HCT116 (cell line): Measurements from ENCODE around the gene GANC. TPM values are rescaled to one million over a fixed set of nuclear protein-coding genes. Genes with fewer than 3 reads are reported as not detected.

Source experiments
- ATAC-seq: fragments of 200-7000 bp; cut with Tn5 transposase; 2 replicates; pipeline ENCODE4 v1.9.1; 2020; ENCODE audit warnings: mild to moderate bottlenecking, moderate library complexity
- BruUV-seq: library from RNA; stranded (reverse); fragments of 400-500 nt; replicated peaks from 2 replicates; lab custom pipeline; 2021; lab: Mats Ljungman, UMichigan
- CTCF ChIA-PET: fragments of 300-600 bp; sonication (Branson Sonifier 250); formaldehyde crosslinking; loops from one replicate; lab custom pipeline; 2021; ENCODE audit warnings: antibody characterized with exemption; lab: Charles Lee
- POLR2A ChIA-PET: fragments of 300-600, 350-600 bp; sonication (Branson Sonifier 250); formaldehyde crosslinking; loops from one replicate; lab custom pipeline; 2021; ENCODE audit warnings: antibody characterized with exemption; lab: Charles Lee
- RAD21 ChIA-PET, 2 experiments: fragments of 300-600 bp; sonication (Branson Sonifier 250); formaldehyde crosslinking; loops; one replicate each; lab custom pipeline; 2023; ENCODE audit warnings: low total read pairs in 2 of 2; ENCODE audit not compliant: uncharacterized antibody in 2 of 2, unreplicated experiment in 2 of 2, low non-redundant PET in 1 of 2; lab: Charles Lee
- DNase-seq: peaks from one replicate; pipeline ENCODE4 v3.0.0-alpha.2; 2010; ENCODE audit warnings: low read depth, low spot score
- H2AFZ ChIP-seq: fragments of 200-600 bp; shearing (Covaris generic), sonication (generic); 2 replicates; pipeline ENCODE4 v1.6.1; 2017; ENCODE audit warnings: low read depth, mixed run types, mixed read lengths, antibody characterized with exemption, low read length; ENCODE audit not compliant: poor library complexity, severe bottlenecking
- H3K27ac ChIP-seq: 2 replicates; pipeline ENCODE4 v1.5.1; 2012; ENCODE audit warnings: low read depth, low read length
- H3K27me3 ChIP-seq: fragments of 200-600 bp; sonication (generic); 2 replicates; pipeline ENCODE4 v1.6.1; 2016; ENCODE audit warnings: mixed run types, low read length, mixed read lengths; ENCODE audit not compliant: insufficient read depth
- H3K36me3 ChIP-seq, 2 experiments: fragments of 200-500 bp in 1 of 2; fragments of 200-600 bp in 1 of 2; sonication (Bioruptor generic) in 1 of 2; sonication (generic) in 1 of 2; 2 replicates each; pipeline versions ENCODE4 v1.5.1 to v1.6.1; 2014 to 2016; ENCODE audit warnings: low read length in 2 of 2, inconsistent platforms in 1 of 2, mixed read lengths in 1 of 2, mixed run types in 1 of 2; ENCODE audit not compliant: insufficient read depth in 2 of 2, control insufficient read depth in 1 of 2
- H3K4me1 ChIP-seq, 2 experiments: fragments of 200-600 bp in 1 of 2; sonication (generic) in 1 of 2; 2 replicates each; pipeline versions ENCODE4 v1.5.1 to v1.6.1; 2012 to 2017; ENCODE audit warnings: low read length in 2 of 2, inconsistent platforms in 1 of 2, mild to moderate bottlenecking in 1 of 2, mixed read lengths in 1 of 2, mixed run types in 1 of 2, moderate library complexity in 1 of 2; ENCODE audit not compliant: insufficient read depth in 2 of 2, control insufficient read depth in 1 of 2
- H3K4me2 ChIP-seq: fragments of 200-600 bp; sonication (generic); 2 replicates; pipeline ENCODE4 v1.6.1; 2017; ENCODE audit warnings: mixed run types, low read length, mixed read lengths
- H3K4me3 ChIP-seq, 2 experiments: fragments of 200-600 bp in 1 of 2; sonication (generic) in 1 of 2; replicated peaks in 1 of 2; 2 replicates each; pipeline ENCODE4 v1.5.1; 2011 to 2016; ENCODE audit warnings: low read length in 2 of 2, control low read depth in 1 of 2, low read depth in 1 of 2, mild to moderate bottlenecking in 1 of 2, mixed read lengths in 1 of 2, mixed run types in 1 of 2
- H3K79me2 ChIP-seq: fragments of 200-600 bp; sonication (generic); 2 replicates; pipeline ENCODE4 v1.6.1; 2017; ENCODE audit warnings: mild to moderate bottlenecking, mixed run types, low read length, moderate library complexity, mixed read lengths; ENCODE audit not compliant: insufficient read depth
- H3K9ac ChIP-seq: fragments of 200-600 bp; sonication (generic); 2 replicates; pipeline ENCODE4 v1.6.1; 2016; ENCODE audit warnings: low read length, mixed read lengths
- H3K9me2 ChIP-seq: fragments of 200-600 bp; sonication (generic), shearing (Covaris generic); 2 replicates; pipeline ENCODE4 v1.6.1; 2017; ENCODE audit warnings: mixed run types, mild to moderate bottlenecking, moderate library complexity; ENCODE audit not compliant: insufficient read depth
- H3K9me3 ChIP-seq, 2 experiments: fragments of 200-500 bp in 1 of 2; fragments of 200-600 bp in 1 of 2; sonication (Bioruptor generic) in 1 of 2; sonication (generic) in 1 of 2; 2 replicates each; pipeline ENCODE4 v1.6.1; 2014 to 2017; ENCODE audit warnings: low read length in 2 of 2, mixed read lengths in 2 of 2, inconsistent platforms in 1 of 2, low read depth in 1 of 2, mild to moderate bottlenecking in 1 of 2, mixed run types in 1 of 2, moderate library complexity in 1 of 2; ENCODE audit not compliant: control insufficient read depth in 1 of 2, insufficient read depth in 1 of 2
- H4K20me1 ChIP-seq: fragments of 200-600 bp; sonication (generic), shearing (Covaris generic); 2 replicates; pipeline ENCODE4 v1.6.1; 2017; ENCODE audit warnings: mixed run types, mild to moderate bottlenecking, moderate library complexity; ENCODE audit not compliant: insufficient read depth
- CBX3 ChIP-seq: IDR thresholded peaks from 2 replicates; pipeline ENCODE4 v1.6.1; 2012; ENCODE audit warnings: low read depth
- CEBPB ChIP-seq: IDR thresholded peaks from 2 replicates; pipeline ENCODE4 v1.6.1; 2012; ENCODE audit warnings: low read depth
- CTCF ChIP-seq, 3 experiments: fragments of 200-600 bp in 1 of 3; sonication (generic) in 1 of 3; IDR thresholded peaks in 2 of 3; conservative IDR thresholded peaks in 1 of 3; 2 replicates each; pipeline ENCODE4 v1.5.1; 2012 to 2017; ENCODE audit warnings: low read depth in 2 of 3, low read length in 2 of 3, antibody characterized with exemption in 1 of 3, borderline replicate concordance in 1 of 3, control low read depth in 1 of 3, mild to moderate bottlenecking in 1 of 3, mixed read lengths in 1 of 3, mixed run types in 1 of 3, moderate library complexity in 1 of 3; ENCODE audit not compliant: insufficient read depth in 1 of 3
- EGR1 ChIP-seq: IDR thresholded peaks from 2 replicates; pipeline ENCODE4 v1.6.1; 2012; ENCODE audit warnings: low read depth
- ELF1 ChIP-seq: IDR thresholded peaks from 2 replicates; pipeline ENCODE4 v1.6.1; 2012; ENCODE audit warnings: low read depth, borderline replicate concordance
- FOSL1 ChIP-seq: IDR thresholded peaks from 2 replicates; pipeline ENCODE4 v1.6.1; 2012; ENCODE audit warnings: low read depth
- POLR2A ChIP-seq: IDR thresholded peaks from 2 replicates; pipeline ENCODE4 v1.7.0; 2011; ENCODE audit warnings: borderline replicate concordance; ENCODE audit not compliant: insufficient read depth, insufficient read length; ENCODE audit errors: extremely low read depth
- POLR2AphosphoS5 ChIP-seq: IDR thresholded peaks from 2 replicates; pipeline ENCODE4 v1.6.1; 2011; ENCODE audit warnings: mild to moderate bottlenecking, low read depth, low read length, moderate library complexity
- SP1 ChIP-seq: IDR thresholded peaks from 2 replicates; pipeline ENCODE4 v1.6.1; 2012; ENCODE audit warnings: low read depth
- SRF ChIP-seq: IDR thresholded peaks from 2 replicates; pipeline ENCODE4 v1.6.1; 2012; ENCODE audit warnings: low read depth
- YY1 ChIP-seq: IDR thresholded peaks from 2 replicates; pipeline ENCODE4 v1.6.1; 2011; ENCODE audit warnings: low read length, low read depth, moderate library complexity, mild to moderate bottlenecking; ENCODE audit not compliant: insufficient replicate concordance; ENCODE audit errors: extremely low read depth
- ZBTB33 ChIP-seq: IDR thresholded peaks from 2 replicates; pipeline ENCODE4 v1.6.1; 2011; ENCODE audit warnings: mild to moderate bottlenecking, low read length, moderate library complexity; ENCODE audit not compliant: insufficient replicate concordance; ENCODE audit errors: extremely low read depth
- ZFX ChIP-seq: fragments of 450-650 bp; IDR thresholded peaks from 2 replicates; pipeline ENCODE4 v1.6.1; 2017
- intact Hi-C: fragments of 100-400 bp; cut with micrococcal nuclease; formaldehyde crosslinking; loops from 2 replicates; pipeline ENCODE4 v1.10.0; 2022
- total RNA-seq: library from RNA; stranded (reverse); gene quantifications from one replicate; pipeline ENCODE4 v1.2.1, GENCODE V29; 2021; ENCODE audit not compliant: unreplicated experiment

The GANC gene
- total RNA-seq, 1 experiment from 2014 or later = 13.1 TPM

GRCh38 chr15:42365921-42366550 is 93.0 kb downstream of the GANC start:
- H4K20me1 ChIP-seq = no peaks in the 10 kb centered on the region
- H2AFZ ChIP-seq = no peak overlapping the region
- no peak overlapping the region for H3K4me2 ChIP-seq
- H3K27ac ChIP-seq = no peak overlapping the region
- ChIA-PET POLR2A (no interaction called here), CTCF (no interaction called here), RAD21 (no interaction called here)
- no peaks in the 10 kb centered on the region for H3K27me3 ChIP-seq
- H3K9me3 ChIP-seq = no peaks in the 10 kb centered on the region
- H3K9ac ChIP-seq = no peak overlapping the region
- BruUV-seq = no TSS peak
- DNase-seq = no peak
- no peak for ATAC-seq
- intact Hi-C loops = no loop called here
- TF ChIP-seq SRF (no peak), ELF1 (no peak), EGR1 (no peak), CEBPB (no peak), ZFX (no peak), ZBTB33 (no peak), POLR2A (no peak), FOSL1 (no peak), CTCF (IDR thresholded peaks at IDR 0.05 in 2 of 3, conservative IDR thresholded peaks at IDR 0.05 in 1 of 3; ENCODE audit: borderline replicate concordance in 1 of 3, insufficient read depth in 1 of 3, low read depth in 2 of 3, low read length in 2 of 3) (no peak), POLR2AphosphoS5 (no peak), CBX3 (no peak), SP1 (no peak), YY1 (no peak)
- H3K4me3 ChIP-seq = no peak overlapping the region
- no peaks in the 10 kb centered on the region for H3K79me2 ChIP-seq
- H3K9me2 ChIP-seq = no peaks in the 10 kb centered on the region
- peaks cover 0 to 4% of the 10 kb centered on the region in 2 experiments; a peak in 3 of 4 replicates for H3K4me1 ChIP-seq
- H3K36me3 ChIP-seq = no peaks in the 10 kb centered on the region
